ENCODE data around the gene MUC5B. TPM values are rescaled to one million over a fixed set of nuclear protein-coding genes. Genes with fewer than 3 reads are reported as not detected.
"Not testable (repeated sequence)": the region's sequence is repeated elsewhere in the genome, so short reads cannot be mapped to it uniquely, and the experiment has no call there.

MUC5B gene
- total RNA-seq, 3 donors from 2014 or later, result 1.1 to 2.2 (median 1.4) TPM

DNA sequence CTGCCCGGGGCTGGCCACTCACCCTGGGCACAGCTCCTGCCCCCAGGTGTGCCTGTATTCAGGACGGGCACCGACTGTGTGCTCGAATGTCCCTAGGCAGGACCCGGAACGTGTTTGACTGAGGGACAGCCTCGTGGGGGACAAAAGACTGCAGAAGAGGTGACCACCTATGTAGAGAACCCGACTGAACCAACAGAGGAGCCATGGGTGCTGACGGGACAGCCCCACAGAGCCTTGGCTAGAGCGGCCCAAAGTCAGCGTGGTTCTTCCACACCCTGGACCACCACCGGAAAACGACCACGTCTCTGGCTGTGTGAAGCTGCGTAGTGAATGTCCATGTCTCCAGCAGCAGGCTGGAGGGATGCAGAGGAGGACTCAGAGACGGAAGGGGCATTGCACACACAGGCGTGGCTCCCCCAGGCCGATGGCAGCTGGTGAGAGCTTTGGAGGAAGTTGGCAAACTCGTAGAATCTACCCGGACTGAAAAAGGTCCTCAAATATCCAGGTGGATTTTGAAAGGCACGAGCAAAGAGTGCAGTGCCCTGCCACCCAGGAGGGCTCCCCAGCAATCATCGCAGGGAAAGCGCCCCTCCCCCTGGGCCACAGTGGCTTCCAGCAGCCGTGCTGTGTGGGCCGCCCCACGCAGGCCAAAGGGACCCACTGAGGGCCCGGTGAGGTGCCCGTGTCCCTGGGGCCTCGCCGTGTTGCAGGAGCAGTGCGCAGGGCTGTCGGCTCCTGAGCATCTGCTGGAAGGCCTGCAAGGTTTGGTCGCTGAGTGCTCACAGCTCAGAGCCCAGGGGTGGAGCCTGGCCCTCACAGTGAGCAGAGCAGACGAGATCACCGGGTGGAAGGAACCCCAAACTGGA lies 17.5 kb upstream of the MUC5B start:
- DNase-seq, result peak; percentile 2
- no peak overlapping the region for H3K4me3 Mint-ChIP-seq
- no peak for ATAC-seq
- no peaks in the 10 kb centered on the region for H3K4me1 Mint-ChIP-seq (ENCODE audit: low read depth)
- H3K27me3 Mint-ChIP-seq (ENCODE audit: low read depth), result peaks cover 6% of the 10 kb centered on the region
- H3K36me3 Mint-ChIP-seq (ENCODE audit: insufficient read depth), result no peaks in the 10 kb centered on the region
- H3K9me3 Mint-ChIP-seq, result peaks cover 5% of the 10 kb centered on the region

DNA sequence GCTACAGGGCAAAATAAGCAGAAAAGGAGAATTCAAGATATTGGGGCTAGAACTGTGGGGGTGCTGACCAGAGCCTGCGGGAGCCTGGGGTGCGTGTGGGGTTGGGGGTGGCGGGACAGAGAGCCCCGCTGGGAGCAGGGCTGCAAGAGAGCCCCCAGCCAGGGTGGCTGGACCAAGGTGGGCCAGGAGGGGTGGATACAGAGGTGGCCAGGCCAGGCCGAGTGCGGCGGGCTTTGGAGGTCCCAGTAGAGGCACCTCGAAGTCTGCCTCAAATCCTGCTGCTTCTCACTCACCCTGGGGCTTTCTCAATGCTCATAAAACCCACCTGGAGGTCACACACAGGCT lies 16.9 kb upstream of the MUC5B start:
- DNase-seq (no peak), ATAC-seq (no peak)
- H3K9me3 Mint-ChIP-seq, result peaks cover 9% of the 10 kb centered on the region
- peaks cover 8% of the 10 kb centered on the region for H3K27me3 Mint-ChIP-seq (ENCODE audit: low read depth)
- H3K4me3 Mint-ChIP-seq, result no peak overlapping the region
- no peaks in the 10 kb centered on the region for H3K36me3 Mint-ChIP-seq (ENCODE audit: insufficient read depth)
- H3K4me1 Mint-ChIP-seq (ENCODE audit: low read depth), result no peaks in the 10 kb centered on the region

DNA sequence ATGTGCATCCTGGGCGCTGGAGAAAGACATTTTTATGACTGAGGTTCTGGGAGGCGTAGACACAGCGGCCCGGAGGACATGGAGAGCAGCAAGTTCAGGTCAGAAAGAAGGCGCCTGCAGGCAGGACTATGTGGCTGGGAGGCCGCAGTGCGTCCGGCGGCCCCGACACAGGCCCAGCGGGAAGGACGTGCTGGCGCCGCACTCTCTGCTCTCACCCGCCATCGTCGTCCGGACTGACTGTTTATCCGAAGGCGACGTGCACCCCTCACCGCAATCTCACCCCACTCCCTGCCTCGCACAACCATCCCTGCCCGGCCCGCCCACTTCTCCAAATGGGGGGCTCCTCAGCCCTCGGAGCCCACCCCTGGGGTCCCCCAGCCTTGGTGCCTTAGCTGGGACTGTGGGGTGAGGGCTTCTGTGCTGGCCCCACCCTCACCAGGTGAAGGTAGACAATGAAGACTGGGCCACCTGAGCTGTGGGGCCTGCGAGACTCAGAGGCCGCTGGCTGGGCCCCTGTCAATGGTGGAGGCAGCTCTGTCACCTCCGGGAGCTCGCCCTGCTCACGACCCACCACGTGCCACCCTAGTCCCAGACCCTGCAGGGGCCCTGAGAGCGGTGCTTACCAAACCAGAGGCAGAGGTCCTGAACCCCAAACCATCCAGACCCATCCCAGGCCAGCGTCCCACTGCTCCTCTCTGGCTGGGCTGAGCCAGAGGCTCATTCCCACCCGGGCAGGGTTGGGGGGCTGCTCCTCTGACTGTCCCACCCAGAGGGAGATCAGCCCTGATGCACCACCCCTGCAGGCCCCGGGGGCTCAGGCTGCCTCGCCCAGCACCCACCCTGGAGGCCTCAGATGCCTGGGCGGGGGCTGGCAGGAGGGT lies 16.2 kb upstream of the MUC5B start:
- Mint-ChIP-seq H3K36me3 (ENCODE audit: insufficient read depth) (no peaks in the 10 kb centered on the region), H3K27me3 (ENCODE audit: low read depth) (peaks cover 12% of the 10 kb centered on the region), H3K9me3 (peaks cover 16% of the 10 kb centered on the region), H3K4me3 (no peak overlapping the region), H3K4me1 (ENCODE audit: low read depth) (no peaks in the 10 kb centered on the region)
- ATAC-seq (no peak), DNase-seq (peak; percentile 4)

DNA sequence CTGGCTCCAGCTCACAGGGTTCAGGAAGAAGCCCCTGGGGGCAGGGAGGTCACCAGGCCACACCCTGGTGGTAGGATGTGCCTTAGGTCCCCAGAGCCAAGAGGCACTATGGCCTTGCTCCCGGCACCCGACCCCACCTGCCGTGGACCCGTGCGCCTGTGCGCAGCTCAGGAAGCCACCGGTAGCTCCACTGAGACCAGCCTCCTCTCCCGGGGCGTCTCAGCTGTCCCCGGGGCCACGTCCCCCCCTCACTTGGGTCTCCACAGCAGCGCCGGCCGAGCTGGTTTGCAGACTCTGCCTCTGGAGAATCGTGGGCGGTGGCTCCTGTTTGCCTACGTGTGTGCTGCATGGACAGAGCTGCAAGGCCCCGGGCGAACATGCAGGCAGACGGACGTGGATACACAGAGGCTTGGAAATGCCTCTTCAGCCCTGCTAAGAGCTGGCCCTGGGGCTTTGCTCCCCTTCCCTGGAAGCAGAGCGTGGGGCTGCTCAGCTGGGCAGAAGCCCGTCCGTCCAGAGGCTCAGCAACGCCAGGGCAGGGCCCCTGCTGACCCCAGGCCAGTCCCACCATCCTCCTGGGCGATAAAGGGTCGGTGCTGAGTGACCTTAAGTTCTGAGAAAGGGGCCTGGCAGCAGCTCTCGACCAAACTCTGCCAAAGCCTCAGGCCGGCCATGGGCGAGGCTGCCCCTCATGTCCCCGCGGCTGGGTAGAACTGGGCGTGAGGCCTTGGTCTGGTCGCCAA lies 15.3 kb upstream of the MUC5B start:
- Mint-ChIP-seq H3K27me3 (ENCODE audit: low read depth) (peaks cover 14% of the 10 kb centered on the region), H3K9me3 (peaks cover 25% of the 10 kb centered on the region), H3K4me1 (ENCODE audit: low read depth) (no peaks in the 10 kb centered on the region), H3K4me3 (no peak overlapping the region), H3K36me3 (ENCODE audit: insufficient read depth) (peaks cover 2% of the 10 kb centered on the region)
- ATAC-seq (no peak), DNase-seq (peak; percentile 1)

DNA sequence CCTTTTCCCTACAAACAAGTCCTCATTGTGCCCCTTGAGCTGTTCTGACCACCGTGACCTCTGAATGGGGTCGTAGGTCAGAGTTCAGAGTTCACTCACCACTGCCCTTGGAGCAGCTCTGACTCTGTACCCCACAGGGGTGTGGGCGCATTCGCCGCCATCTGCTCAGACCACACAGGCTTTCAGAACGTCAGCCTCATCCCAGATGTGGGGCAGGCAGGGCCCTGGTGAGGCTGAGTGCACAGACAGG lies 14.8 kb upstream of the MUC5B start:
- Mint-ChIP-seq H3K36me3 (ENCODE audit: insufficient read depth) (peaks cover 2% of the 10 kb centered on the region), H3K4me3 (no peak overlapping the region), H3K9me3 (peaks cover 28% of the 10 kb centered on the region), H3K4me1 (ENCODE audit: low read depth) (no peaks in the 10 kb centered on the region), H3K27me3 (ENCODE audit: low read depth) (peaks cover 14% of the 10 kb centered on the region)
- DNase-seq, result peak; percentile 3
- no peak for ATAC-seq

DNA sequence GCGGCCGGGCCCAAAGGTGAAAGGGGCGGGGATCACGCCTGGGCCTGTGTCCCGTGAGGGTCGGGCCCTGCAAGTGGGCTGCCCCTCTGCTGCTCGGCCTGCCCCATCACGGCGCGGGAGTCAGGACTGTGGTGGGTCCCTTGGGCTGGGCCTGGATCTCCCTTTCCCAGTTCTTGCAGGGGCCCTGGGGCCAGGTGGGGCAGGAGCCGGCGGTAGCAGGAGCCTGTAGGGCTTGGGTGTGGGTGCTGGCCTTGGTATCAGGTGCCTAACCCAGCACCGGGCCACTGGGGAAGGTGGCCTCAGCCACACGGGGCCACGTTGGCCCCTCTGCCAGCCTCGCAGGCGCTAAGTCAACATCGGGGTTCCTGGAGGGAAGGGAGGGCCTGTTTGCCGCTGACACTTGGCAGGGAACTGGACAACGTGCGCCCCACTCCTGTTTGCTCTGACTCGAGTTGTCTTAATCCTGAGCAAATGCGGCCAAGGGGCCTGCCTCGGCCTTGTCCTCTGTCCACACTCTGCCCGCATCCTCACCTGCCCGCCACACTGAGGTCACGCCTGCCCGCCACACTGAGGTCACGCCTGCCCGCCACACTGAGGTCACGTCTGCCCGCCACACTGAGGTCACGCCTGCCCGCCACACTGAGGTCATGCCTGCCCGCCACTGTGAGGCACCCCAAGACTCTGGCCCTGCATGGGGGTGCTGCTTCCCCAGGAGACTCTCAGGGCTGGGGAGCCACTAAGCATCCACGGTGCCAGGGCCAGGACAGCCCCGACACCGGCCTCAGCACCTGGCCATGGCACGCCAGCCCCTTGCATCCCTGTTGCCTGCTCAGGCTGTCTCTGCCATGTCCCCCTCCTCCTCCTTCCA lies 14.2 kb upstream of the MUC5B start:
- Mint-ChIP-seq H3K4me3 (no peak overlapping the region), H3K36me3 (ENCODE audit: insufficient read depth) (peaks cover 2% of the 10 kb centered on the region), H3K27me3 (ENCODE audit: low read depth) (peaks cover 14% of the 10 kb centered on the region), H3K4me1 (ENCODE audit: low read depth) (no peaks in the 10 kb centered on the region), H3K9me3 (peaks cover 33% of the 10 kb centered on the region)
- no peak for ATAC-seq
- DNase-seq, result peak; percentile 3

DNA sequence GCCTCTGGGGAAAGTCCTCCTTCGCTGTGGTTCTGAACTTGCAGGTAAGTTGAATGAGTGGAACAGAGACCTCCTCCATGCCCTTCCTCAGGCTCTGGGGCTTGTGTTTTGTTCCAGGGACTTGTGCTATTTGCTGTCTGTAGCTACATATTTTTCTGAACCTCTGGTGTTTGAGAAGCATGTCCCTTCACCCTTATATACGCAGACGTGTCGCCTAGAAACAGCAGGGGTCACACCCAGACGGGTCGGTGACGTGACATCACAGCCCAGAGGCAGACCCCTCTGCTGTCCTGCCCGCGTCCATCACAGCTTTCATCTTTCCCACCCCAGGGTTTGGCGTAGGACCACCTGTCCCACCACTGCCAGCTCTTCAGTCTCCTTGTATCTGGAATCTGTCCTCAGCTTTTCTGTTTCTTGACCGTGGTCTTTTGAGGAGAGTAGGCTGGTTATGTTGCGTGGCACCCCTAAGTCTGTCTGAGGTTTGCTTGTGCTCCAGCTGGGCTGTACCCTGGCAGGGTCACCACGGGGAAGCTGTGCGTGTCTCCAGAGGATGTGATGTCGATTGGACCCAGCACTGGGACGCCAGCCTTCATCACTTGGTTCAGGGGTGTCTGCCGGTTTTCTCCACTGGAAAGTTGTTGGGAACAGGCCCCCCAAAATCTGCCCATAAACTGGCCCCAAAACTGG lies 13.4 kb upstream of the MUC5B start:
- no peaks in the 10 kb centered on the region for H3K4me1 Mint-ChIP-seq (ENCODE audit: low read depth)
- DNase-seq, result no peak

DNA sequence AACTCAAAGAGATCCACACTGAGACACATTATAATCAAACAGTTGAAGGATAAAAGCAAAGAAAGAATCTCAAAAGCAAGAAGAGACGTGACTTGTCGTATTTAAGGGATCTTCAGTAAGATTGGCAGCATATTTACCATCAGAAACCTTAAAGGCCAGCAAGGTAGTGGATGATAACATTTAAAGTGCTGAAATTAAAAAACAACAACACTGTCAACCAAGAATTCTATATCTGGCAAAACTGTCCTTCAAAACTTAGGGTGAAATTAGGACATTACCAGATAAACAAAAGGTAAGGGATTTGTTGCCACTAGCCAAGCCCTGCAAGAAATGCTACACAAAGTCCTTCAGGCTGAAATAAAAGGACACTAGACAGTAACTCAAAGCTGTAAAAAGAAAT lies 11.0 kb upstream of the MUC5B start:
- no peak for DNase-seq
- no peak for ATAC-seq
- peaks cover 2% of the 10 kb centered on the region for H3K36me3 Mint-ChIP-seq (ENCODE audit: insufficient read depth)
- peaks cover 40% of the 10 kb centered on the region for H3K9me3 Mint-ChIP-seq
- H3K4me1 Mint-ChIP-seq (ENCODE audit: low read depth), result no peaks in the 10 kb centered on the region
- H3K4me3 Mint-ChIP-seq, result no peak overlapping the region
- H3K27me3 Mint-ChIP-seq (ENCODE audit: low read depth), result peaks cover 14% of the 10 kb centered on the region

More for the DNA sequence above, 13.4 kb upstream of the MUC5B start:
- no peak for ATAC-seq
- Mint-ChIP-seq H3K9me3 (peaks cover 40% of the 10 kb centered on the region), H3K36me3 (ENCODE audit: insufficient read depth) (peaks cover 2% of the 10 kb centered on the region), H3K27me3 (ENCODE audit: low read depth) (peaks cover 14% of the 10 kb centered on the region), H3K4me3 (no peak overlapping the region)

DNA sequence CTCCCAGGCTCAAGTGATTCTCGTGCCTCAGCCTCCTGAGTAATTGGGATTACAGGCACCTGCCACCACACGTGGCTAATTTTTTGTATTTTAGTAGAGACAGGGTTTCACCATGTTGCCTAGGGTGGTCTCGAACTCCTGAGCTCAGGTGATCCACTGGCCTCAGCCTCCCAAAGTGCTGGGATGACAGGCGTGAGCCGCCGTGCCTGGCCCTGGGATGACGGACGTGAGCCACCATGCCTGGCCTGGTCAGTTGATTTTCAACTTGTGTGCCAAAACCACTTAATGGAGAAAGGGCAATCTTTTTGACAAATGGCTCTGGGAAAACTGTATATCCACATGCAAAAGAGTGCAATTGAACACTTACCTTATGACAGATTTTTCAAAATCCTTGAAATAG lies 7.0 kb upstream of the MUC5B start:
- not testable (repeated sequence) for ATAC-seq; H3K4me3 Mint-ChIP-seq; H3K36me3 Mint-ChIP-seq (ENCODE audit: insufficient read depth); DNase-seq; H3K4me1 Mint-ChIP-seq (ENCODE audit: low read depth); H3K27me3 Mint-ChIP-seq (ENCODE audit: low read depth)
- peaks cover 33% of the 10 kb centered on the region for H3K9me3 Mint-ChIP-seq

DNA sequence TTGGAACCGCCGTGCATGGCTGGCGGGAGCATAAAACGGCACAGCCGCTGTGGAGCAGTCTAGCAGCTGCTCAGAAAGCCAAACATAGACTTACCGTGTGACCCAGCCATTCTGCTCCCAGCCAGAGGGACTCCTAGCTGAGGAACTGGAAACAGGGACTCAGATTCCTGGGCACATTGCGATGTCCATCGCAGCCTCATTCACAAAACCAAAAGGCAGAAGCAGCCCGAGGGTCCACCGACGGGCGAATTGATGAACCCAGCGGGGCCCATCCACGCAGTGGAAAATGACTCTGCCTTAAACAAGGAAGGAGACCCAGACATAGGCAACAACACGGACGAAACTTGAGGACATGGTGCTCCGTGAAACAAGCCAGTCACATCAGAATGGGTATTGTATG lies 5.7 kb upstream of the MUC5B start:
- Mint-ChIP-seq H3K36me3 (ENCODE audit: insufficient read depth) (peaks cover 2% of the 10 kb centered on the region), H3K4me1 (ENCODE audit: low read depth) (no peaks in the 10 kb centered on the region), H3K4me3 (no peak overlapping the region), H3K27me3 (ENCODE audit: low read depth) (peaks cover 8% of the 10 kb centered on the region), H3K9me3 (peaks cover 19% of the 10 kb centered on the region)
- ATAC-seq (no peak), DNase-seq (no peak)

DNA sequence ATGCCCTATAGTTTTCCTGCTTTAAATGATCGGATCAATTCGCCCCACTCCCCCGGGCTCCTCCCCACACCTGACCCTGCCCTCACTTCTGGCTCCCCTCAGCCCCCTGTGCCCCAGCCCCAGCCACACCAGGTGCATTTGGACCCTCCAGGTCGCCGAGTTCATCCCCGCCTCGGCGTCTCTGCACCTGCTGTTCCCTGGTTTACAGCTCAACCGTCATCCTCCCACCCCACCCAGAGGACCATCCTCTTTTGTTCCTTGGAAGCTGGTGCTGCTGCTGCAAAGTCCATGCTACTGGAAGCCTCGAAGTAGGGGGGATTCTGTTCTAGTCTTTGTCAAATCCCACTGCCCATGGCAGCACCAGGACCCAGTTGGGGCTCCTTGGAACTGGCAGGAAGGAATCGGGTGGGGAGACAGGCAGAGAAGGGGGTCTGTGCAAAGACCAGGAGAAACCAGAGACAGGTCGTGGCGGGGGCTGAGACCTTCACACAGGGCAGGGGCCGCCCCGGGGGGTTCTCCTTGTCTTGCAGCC lies 4.5 kb upstream of the MUC5B start:
- no peak for DNase-seq
- Mint-ChIP-seq H3K4me1 (ENCODE audit: low read depth) (no peaks in the 10 kb centered on the region), H3K4me3 (no peak overlapping the region), H3K27me3 (ENCODE audit: low read depth) (peaks cover 8% of the 10 kb centered on the region), H3K36me3 (ENCODE audit: insufficient read depth) (no peaks in the 10 kb centered on the region), H3K9me3 (peaks cover 10% of the 10 kb centered on the region)
- ATAC-seq, result no peak

DNA sequence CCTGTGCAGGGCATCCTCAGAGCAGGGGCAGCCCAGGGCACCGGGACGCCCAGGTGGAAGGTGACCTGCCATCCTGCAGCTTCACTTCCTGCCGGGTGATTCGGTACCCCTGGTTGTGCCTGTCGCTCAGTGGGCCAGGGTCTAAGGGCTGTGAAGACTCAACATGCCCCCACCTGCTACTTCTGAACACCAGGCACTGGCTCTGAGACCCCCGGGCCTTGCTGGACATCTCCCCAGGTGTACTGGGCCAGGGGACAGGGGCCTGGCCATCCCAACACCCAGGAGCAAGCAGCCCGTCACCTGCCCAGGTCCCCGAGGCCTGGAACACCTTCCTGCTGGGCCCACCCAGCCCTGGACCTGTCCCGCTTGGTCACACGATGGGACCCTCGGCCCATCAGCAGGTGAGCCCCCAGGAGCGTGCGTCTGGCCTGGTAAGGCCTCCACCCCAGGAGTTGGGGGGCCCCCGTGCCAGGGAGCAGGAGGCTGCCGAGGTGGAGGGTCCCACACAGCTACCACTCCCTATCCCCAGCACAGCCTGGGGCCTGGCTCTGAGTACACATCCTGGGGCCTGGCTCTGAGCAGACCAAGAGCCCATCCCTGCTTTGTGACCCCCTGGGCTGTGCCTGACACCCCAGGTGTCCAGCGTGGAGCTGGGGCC lies 3.9 kb upstream of the MUC5B start:
- peaks cover 8% of the 10 kb centered on the region for H3K27me3 Mint-ChIP-seq (ENCODE audit: low read depth)
- ATAC-seq, result no peak
- no peaks in the 10 kb centered on the region for H3K4me1 Mint-ChIP-seq (ENCODE audit: low read depth)
- DNase-seq, result no peak
- H3K9me3 Mint-ChIP-seq, result peaks cover 7% of the 10 kb centered on the region
- no peaks in the 10 kb centered on the region for H3K36me3 Mint-ChIP-seq (ENCODE audit: insufficient read depth)
- H3K4me3 Mint-ChIP-seq, result no peak overlapping the region

DNA sequence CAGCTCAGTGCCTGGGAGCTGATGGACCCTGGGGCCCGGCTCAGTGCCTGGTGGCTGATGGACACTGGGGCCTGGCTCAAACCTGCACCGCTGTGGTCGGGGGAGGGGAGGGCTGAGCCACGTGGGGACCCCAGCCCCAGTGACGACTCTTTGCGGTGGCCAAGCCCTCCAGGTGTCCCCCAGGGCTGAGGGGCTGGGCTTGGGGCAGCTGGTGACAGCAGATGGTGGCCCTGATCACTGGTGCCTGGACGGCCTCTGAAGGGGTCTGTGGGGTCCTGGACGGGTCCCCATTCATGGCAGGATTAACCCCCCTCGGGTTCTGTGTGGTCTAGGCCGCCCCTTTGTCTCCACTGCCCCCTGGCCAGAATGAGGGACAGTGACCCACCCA lies 3.4 kb upstream of the MUC5B start:
- Mint-ChIP-seq H3K9me3 (peaks cover 2% of the 10 kb centered on the region), H3K4me1 (ENCODE audit: low read depth) (no peaks in the 10 kb centered on the region), H3K4me3 (no peak overlapping the region), H3K27me3 (ENCODE audit: low read depth) (peaks cover 8% of the 10 kb centered on the region), H3K36me3 (ENCODE audit: insufficient read depth) (no peaks in the 10 kb centered on the region)
- ATAC-seq (no peak), DNase-seq (no peak)

Measured in activated T-cell treated with anti-CD3 and anti-CD28 coated beads, Interleukin-2, amount 50 U/mL, for 4 hours (primary cell).